Endometrial microvascular endothelial cells (primary cell): ENCODE measurements around the gene C3orf80. TPM values are rescaled to one million over a fixed set of nuclear protein-coding genes. Genes with fewer than 3 reads are reported as not detected.
"Not testable (repeated sequence)": the region's sequence is repeated elsewhere in the genome, so short reads cannot be mapped to it uniquely, and the experiment has no call there.

Experiments
- in situ Hi-C: cut with HindIII; loops from 2 replicates; pipeline ENCODE4 v1.10.0; 2017; ENCODE audit warnings: low sequenced_read_pairs, low pct_unique_long_range_greater_than_20kb; ENCODE audit errors: inconsistent ontology term
- total RNA-seq: library from RNA; depleted of rRNA; stranded (reverse); fragments of >200 nt; gene quantifications from one replicate; pipeline ENCODE4 v1.2.3, GENCODE V29; 2015; ENCODE audit errors: inconsistent ontology term

The C3orf80 gene
- not detected for total RNA-seq

DNA sequence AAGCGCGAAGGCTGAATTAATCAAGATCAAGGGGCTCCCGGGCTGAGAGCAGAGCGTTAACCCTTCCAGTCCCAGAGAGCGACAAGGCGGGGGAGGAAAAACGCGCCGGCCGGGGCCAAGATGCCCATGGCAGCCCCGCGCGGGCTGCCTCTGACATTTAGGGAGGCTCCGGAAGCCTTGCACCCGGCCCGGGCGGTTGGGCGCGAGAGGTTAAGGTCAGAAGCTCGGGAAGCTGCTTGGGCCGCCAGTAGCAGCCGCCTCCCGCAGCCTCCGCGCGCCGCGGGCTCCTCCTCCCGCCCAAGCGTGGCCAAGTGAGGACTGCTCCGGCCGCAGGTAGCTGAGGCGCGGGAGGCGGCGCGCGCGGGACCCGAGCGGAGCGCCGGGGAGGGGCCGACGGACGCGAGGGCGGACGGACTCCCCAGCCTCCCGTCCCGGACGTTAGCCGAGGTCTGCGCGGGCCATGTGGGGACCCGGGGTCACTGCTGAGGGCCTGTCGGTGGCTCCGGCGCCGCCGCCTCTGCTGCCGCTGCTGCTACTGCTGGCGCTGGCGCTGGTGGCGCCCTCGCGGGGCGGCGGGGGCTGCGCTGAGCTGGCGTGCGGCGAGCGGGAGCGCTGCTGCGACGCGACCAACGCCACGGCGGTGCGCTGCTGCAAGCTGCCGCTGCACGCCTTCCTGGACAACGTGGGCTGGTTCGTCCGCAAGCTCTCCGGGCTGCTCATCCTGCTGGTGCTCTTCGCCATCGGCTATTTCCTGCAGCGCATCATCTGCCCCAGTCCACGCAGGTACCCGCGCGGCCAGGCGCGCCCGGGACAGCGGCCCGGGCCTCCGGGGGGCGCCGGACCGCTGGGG, at the start of gene C3orf80:
C3orf80 (plus strand) TSS at position 247 of the 850 bp plus-strand sequence; CDS start at position 461, 214 bp downstream.
- in situ Hi-C loops = no loop called here

DNA sequence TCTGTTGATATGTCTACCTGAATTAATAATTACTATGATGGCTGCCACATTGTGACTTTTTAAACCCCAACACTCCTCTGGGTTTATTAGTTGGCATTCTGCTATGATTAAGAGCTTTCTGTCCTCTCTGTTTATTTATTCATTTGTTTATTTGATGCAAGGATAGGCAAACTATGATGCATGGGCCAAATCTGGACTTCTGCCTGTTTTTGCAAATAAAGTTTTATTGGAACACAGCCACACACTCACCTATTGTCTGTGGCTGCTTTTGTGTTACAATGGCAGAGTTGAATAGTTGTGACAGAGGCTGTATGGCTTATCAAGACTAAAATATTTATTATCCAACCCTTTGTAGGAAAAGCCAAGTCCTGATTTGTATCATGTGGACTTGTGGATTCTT, 48.3 kb upstream of the C3orf80 start:
- in situ Hi-C loops = no loop called here

DNA sequence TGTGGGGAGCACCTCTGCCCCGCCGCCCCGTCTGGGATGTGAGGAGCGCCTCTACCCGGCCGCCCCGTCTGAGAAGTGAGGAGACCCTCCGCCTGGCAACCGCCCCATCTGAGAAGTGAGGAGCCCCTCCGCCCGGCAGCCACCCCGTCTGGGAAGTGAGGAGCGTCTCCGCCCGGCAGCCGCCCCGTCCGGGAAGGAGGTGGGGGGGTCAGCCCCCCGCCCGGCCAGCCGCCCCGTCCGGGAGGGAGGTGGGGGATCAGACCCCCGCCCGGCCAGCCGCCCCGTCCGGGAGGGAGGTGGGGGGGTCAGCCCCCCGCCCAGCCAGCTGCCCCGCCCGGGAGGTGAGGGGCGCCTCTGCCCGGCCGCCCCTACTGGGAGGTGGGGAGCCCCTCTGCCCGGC, 46.6 kb upstream of the C3orf80 start:
- in situ Hi-C loops = not testable (repeated sequence)

DNA sequence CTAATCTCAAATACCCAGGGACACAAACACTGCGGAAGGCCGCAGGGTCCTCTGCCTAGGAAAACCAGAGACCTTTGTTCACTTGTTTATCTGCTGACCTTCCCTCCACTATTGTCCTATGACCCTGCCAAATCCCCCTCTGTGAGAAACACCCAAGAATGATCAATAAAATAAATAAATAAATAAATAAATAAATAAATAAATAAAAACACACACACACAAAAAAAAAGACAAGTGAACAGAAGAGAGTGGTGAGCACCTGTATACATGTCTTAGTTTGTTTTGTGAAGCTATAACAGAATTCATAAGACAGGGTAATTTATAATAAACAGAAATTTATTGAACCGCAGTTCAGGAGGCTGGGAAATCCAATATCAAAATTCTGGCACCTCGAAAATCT, 45.8 kb upstream of the C3orf80 start:
- in situ Hi-C loops = not testable (repeated sequence)

DNA sequence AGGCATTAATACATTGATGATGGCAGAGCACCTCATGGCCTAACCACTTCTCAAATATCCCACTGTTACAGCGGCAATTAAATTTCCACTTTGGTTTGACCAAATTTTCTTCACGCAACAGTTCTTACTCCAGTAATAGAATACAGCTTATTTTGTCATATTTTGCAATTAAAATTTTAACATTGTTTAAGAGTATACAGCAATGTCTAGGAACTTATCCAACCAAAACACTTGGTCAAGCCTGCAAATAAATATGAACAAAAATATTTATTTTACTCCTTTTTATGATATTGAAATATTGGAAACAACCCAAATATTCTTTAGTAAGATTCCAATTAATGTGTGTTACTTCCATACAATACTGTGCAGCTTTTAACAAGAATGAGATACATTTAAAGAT, 45.3 kb upstream of the C3orf80 start:
- in situ Hi-C loops = no loop called here

DNA sequence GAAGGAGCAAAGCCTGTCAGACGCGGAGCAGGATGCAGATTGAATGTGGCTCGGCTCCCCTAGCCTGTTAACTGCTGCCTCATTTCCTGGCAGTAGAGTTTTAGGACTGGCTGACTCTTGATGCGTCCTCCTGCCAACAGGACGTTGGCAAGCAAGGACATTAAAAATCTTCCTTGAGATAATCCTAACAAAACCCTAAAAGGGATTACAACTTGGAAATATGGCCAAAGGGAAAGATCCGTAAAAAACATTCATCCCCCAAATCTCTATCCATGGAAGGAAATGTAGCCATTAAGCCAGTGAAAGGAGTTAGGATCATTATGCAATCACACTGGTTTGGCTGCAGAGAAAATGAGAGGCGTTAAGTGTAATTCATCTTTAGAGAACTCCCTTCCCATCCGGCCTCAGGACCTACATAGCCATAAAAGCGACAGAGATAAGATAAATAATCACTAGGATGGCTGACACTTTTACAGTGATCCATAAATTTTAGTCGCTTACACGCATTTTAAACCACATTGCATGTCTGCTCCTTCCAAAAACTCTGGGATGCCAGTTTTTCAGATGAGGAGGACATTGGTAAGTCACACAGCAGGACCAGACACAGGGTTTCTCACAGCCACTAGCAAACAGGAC, 44.5 kb upstream of the C3orf80 start:
- in situ Hi-C loops = no loop called here

DNA sequence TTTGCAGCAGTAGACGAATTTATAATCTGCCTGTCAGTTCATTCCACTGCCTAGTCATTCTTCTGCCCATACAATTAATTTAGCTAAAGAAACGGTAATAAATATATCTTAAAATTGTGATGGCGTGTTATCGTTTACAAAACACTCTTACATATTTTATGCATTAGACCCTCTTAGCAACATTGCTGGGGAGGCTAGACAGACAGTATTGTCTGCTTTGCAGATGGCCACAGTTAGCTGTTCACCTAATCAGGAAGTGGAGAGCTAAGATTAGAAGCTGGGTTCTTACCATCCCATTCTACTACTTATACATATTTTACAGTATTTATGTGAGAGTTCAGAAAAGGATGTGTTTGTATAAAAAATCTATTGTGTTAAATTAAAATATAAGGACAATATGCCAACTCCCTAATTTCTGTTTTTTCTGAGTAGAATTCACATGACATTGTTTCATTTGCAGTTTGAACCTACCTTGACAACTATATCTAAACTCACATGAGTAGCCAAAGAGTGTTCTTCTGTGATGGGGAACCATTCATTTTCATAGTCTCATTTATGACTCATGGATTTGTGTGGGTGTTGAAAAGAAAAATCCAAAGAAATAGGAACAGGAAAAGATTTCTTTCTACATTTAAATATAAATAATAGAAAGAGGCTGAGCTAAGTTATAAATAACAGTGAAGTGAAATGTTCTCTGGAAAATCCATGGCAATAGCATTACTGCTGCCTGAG, 41.7 kb upstream of the C3orf80 start:
- in situ Hi-C loops = no loop called here

DNA sequence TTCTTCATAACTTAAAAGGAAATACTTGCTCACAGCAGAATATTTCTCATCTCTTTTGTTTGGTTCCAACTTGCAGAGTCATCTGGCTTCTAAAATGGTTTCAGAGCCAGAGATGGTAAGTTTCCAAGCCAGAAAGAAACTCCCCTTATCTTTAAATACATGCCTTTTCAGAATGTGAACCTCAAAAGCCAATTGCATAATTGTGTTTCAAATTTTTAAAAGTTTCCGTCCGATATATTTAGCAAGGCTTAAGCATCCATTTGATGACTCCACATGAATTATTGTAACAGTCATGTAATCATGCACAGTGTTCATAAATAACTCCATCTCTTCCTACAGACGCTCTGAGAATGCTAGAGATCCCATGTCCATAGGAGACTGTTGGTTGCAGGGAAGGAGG, 40.6 kb upstream of the C3orf80 start:
- in situ Hi-C loops = no loop called here

DNA sequence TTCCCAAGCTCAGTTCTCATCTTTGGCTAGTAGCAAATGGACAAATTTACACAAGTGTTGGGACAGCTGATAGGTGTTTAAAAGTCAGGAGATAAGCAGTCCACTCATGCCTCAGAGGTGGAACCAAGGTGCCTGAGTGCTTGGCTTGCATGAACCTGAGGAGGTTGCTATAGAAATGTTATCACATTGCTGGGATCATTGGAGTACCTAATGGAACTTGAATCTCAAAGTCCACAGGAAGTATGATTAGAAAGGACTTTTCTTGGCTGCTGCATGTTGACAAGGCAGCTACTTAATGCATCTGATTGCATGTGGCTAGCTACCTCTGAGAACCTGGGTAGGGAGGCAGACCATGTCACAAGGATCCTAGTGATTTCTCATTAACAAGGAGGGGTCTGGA, 39.5 kb upstream of the C3orf80 start:
- in situ Hi-C loops = no loop called here

DNA sequence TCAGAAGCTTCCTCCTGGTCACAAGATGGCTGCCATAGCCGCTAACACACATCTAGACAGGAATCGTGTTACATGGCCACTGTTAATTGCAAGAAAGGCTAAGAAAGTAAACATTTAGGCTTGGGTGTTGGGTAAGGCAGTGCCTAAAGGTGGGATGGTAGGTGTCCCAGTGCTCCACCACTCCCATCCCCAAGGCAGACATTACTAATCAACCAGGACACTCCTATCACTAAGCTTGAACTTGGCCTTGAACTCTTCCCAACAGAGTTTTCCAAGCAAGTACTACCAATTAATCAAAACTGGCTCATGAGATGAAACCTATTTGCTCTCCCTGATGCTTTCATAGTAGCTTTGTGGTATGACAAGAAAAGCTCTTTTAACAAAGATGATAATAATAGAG, 37.9 kb upstream of the C3orf80 start:
- in situ Hi-C loops = no loop called here

DNA sequence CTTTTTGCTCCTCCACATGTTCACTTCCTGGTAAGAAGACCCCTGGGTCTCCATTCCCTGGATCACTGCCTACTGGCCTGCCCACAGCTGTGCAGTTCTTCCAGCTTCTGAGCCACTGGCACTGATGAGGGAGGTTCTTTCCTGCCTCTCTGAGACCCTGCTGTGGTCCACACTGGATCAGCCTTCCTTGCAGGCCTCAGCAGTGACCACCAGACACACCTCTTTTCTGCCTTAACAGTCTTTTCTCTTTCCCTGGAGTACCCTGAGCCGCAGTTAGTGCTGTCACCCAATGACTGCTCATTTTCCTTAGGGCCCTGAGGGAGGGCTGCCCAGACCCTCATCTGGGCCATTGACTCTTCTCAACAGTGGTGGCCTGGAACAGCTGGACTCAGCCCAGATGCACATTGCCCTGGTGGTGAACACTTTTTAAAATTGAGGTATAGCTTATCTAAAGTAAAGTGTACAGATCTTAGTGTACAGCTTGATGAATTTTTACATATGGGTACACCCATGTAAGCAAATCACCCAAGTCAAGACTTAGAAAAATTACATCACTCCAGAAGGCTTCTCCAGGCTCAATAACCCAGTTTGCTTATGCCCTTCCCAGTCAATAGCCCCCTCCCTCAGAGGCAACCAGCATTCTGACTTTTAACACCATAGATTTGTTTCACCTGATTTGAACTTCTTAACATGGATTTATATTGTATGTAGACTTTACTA, 32.8 kb upstream of the C3orf80 start:
- in situ Hi-C loops = no loop called here

DNA sequence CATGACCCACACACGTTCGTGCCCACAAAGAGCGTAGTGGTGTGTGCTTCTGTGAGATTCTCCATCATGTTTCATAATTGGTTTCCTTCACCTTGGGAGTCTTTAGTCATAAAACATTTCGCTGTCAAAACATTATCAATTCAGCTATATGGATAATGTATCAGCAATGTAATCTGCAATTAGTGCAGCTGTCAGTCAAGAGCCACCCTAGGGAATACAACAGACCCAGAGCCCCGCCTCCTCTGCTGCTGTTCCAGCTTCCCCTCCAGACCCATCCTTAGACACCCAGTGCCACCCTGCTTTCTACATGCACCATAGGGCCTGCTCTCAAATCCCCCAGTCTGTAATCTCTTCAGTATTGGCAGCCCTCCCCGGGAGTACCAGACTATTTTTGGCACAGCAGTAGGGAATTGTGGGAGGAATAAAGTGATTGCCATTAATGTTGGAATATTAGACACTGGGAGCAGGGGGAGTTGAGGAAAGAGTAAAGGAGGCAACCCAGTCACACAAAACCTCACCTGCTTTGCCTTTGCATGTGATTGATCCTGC, 31.5 kb upstream of the C3orf80 start:
- in situ Hi-C loops = no loop called here

DNA sequence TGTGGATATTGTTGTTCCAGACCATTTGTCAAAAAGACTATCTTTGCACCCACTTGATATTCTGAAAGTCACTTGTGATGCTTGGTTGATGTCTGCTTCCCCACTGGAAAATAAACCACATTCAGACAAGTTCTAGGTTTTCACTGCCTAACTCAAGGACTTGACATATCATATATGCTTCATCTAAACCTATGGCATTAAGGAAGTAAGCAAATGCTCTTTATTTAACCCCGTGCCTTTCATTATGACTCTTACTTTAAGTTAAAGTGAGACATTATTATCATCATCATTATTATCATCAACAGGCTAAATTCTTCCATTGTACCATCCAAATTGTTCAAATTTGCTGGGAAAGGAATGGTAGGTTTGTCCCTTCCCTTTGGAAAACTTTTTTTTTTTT, 30.8 kb upstream of the C3orf80 start:
- in situ Hi-C loops = no loop called here

DNA sequence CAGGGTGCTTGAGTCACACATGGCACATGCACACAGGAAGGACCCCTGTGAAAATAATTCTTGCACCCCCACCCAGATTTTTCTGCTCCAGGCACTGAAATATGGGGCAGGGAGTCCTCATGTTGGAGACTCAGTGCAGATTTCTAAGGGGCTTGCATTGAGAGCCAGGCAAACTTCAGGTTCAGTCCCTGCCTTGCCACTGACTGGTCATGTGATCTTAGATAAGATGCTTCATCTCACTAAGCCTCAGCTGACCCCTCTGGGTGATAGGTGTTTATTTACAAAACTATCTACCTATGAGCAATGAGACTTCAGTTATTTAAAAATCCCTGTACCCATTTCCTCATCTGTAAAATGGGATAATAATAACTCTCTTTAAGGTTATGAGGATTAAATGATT, 30.1 kb upstream of the C3orf80 start:
- in situ Hi-C loops = no loop called here

DNA sequence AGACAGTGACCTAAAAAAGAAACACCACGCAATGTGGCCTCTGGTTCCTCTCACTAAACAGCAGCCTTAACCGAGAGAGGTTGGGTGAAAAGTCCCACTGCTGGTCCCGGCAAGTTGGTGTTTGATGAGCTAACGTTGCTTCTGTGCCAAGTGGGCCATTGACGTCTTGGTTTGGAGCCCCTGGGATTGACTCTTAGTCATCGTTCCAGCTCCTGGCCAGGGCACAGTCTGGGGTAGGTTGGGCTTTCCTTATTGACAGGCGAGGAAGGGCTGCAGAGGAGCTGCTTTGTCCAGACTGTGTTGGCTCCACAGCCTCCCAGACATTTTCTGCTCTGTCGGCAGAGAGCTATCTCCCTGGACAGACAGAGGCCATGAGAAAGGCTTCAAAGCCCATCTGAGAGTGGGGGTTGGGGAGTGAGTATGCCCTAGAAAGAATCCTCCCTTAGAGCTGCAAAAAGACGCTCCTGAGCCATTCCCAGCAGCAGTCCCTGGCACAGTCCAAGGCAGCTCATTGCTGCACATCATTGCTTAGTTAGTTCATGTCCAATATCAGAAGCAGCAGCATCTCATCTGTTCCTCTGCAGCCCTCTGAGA, 28.6 kb upstream of the C3orf80 start:
- in situ Hi-C loops = no loop called here

DNA sequence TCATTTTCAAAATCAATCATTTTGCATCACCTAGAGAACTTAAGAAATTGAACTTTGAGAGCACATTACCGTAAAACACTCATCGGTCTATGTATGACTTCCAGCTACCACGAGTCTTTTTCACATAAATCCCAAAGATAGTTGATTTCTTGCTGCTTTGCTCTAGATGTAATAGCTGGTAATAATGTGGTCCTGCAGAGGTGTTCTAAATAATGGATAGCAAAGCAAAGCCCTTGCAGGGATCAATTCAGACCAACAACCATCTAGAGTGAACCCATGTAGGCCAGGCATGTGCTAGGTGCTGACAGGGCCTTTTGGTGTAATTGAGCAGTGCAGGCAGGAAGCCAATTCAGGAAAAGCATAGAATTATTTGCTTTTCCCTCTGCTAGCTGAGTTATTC, 26.1 kb upstream of the C3orf80 start:
- in situ Hi-C loops = no loop called here

DNA sequence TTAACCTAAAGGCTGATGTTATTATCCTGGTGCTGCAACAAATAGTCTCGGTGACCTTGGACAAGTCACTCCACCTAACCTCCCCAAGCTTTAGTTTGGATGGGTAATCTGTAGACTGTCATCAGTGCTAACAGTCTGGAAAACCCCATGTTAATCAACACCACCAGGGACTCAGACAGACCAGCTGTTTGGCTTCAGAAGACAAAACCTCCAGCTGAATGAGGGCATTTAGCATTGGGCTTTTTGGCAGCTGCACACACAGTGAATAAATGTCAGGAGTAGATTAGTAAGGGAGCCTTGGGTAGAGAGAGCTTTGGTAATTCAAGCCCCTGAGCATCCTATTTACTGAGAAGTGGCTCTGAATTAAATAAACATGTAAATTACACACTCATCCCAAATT, 24.9 kb upstream of the C3orf80 start:
- in situ Hi-C loops = no loop called here

DNA sequence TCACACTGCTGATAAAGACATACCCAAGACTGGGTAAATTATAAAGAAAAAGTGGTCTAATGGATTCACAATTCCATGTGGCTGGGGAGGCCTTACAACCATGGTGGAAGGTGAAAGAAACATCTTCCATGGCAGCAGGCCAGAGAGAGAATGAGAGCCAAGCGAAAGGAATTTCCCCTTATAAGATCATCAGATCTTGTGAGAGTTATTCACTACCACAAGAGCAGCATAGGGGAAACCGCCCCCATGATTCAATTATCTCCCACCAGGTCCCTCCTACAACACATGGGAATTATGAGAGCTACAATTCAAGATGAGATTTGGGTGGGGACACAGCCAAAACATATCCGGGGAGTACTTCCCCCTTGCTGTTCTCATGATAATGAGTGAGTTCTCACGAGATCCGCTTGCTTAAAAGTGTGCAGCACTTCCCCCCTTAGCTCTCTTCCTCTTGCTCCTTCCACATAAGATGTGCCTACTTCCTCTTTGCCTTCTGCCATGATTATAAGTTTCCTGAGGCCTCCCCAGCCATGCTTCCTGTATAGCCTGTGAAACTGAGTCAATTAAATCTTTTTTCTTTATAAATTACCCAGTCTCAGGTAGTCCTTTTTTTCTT, 20.7 kb upstream of the C3orf80 start:
- in situ Hi-C loops = not testable (repeated sequence)
